GM12878 (cell line): ENCODE data around the gene OSCP1. TPM values are rescaled to one million over a fixed set of nuclear protein-coding genes. Genes with fewer than 3 reads are reported as not detected.
A peak's percentile ranks its signal among the peaks of the same experiment; 100 is the strongest.

Source experiments
- BHLHE40 ChIP-seq, 2 experiments: fragments of 450-650 bp in 1 of 2; IDR thresholded peaks; 2 replicates each; pipeline ENCODE4 v1.6.1; 2011 to 2017; ENCODE audit warnings: low read depth in 2 of 2, borderline replicate concordance in 1 of 2, improper control_type of control experiment in 1 of 2, low read length in 1 of 2, mild to moderate bottlenecking in 1 of 2
- CREM ChIP-seq: IDR thresholded peaks from 2 replicates; pipeline ENCODE4 v1.6.1; 2014; ENCODE audit warnings: antibody characterized with exemption, low read depth
- E2F8 ChIP-seq: fragments of 450-650 bp; IDR thresholded peaks from 2 replicates; pipeline ENCODE4 v1.6.1; 2018; ENCODE audit warnings: mild to moderate bottlenecking, low read depth, moderate library complexity; ENCODE audit not compliant: partially characterized antibody
- EP300 ChIP-seq, 2 experiments: fragments of 150-350 bp in 1 of 2; IDR thresholded peaks; 2 replicates each; pipeline ENCODE4 v1.6.1; 2011 to 2012; ENCODE audit warnings: low read depth in 2 of 2, low read length in 2 of 2, borderline replicate concordance in 1 of 2, improper control_type of control experiment in 1 of 2, inconsistent platforms in 1 of 2; ENCODE audit not compliant: control insufficient read depth in 1 of 2
- FOXK2 ChIP-seq: fragments of 450-650 bp; IDR thresholded peaks from 2 replicates; pipeline ENCODE4 v1.6.1; 2017; ENCODE audit warnings: mild to moderate bottlenecking, moderate library complexity
- HDAC6 ChIP-seq: fragments of 200-600 bp; sonication (generic); IDR thresholded peaks from one replicate; pipeline ENCODE4 v1.8.0; 2017; ENCODE audit warnings: antibody characterized with exemption; ENCODE audit not compliant: unreplicated experiment
- IRF4 ChIP-seq: IDR thresholded peaks from 2 replicates; pipeline ENCODE4 v1.6.1; 2011; ENCODE audit warnings: low read depth, low read length
- KDM1A ChIP-seq: fragments of 200-600 bp; sonication (generic); IDR thresholded peaks from 2 replicates; pipeline ENCODE4 v1.6.1; 2016; ENCODE audit warnings: borderline replicate concordance
- MAX ChIP-seq: IDR thresholded peaks from 2 replicates; pipeline ENCODE4 v1.6.1; 2012; ENCODE audit warnings: low read depth, low read length, improper control_type of control experiment
- MEF2A ChIP-seq: IDR thresholded peaks from 2 replicates; pipeline ENCODE4 v1.6.1; 2011; ENCODE audit warnings: low read depth, mild to moderate bottlenecking, low read length, moderate library complexity; ENCODE audit not compliant: insufficient read depth
- MXI1 ChIP-seq: fragments of 150-350 bp; IDR thresholded peaks from 2 replicates; pipeline ENCODE4 v1.6.1; 2011; ENCODE audit warnings: low read depth, mild to moderate bottlenecking, inconsistent platforms, low read length, improper control_type of control experiment
- PAX5 ChIP-seq: IDR thresholded peaks from 2 replicates; pipeline ENCODE4 v1.6.1; 2011; ENCODE audit warnings: low read depth, low read length, borderline replicate concordance
- SP1 ChIP-seq: IDR thresholded peaks from one replicate; pipeline ENCODE4 v1.6.1; 2011; ENCODE audit warnings: low read depth, low read length
- SREBF1 ChIP-seq: IDR thresholded peaks from 2 replicates; pipeline ENCODE4 v1.6.1; 2012; ENCODE audit warnings: mild to moderate bottlenecking, low read length
- SREBF2 ChIP-seq: IDR thresholded peaks from 2 replicates; pipeline ENCODE4 v1.6.1; 2012; ENCODE audit warnings: mild to moderate bottlenecking, low read length
- STAT1 ChIP-seq: fragments of 450-650 bp; conservative IDR thresholded peaks from 2 replicates; pipeline ENCODE4 v1.6.1; 2014; ENCODE audit warnings: antibody characterized with exemption, mild to moderate bottlenecking
- USF1 ChIP-seq: IDR thresholded peaks from 2 replicates; pipeline ENCODE4 v1.6.1; 2011; ENCODE audit warnings: borderline replicate concordance, low read depth, mild to moderate bottlenecking, moderate library complexity, mixed read lengths, low read length; ENCODE audit not compliant: insufficient read depth; ENCODE audit errors: extremely low read length
- YY1 ChIP-seq: IDR thresholded peaks from 2 replicates; pipeline ENCODE4 v1.6.1; 2011; ENCODE audit warnings: low read depth, mild to moderate bottlenecking, low read length
- ZNF24 ChIP-seq: fragments of 450-650 bp; IDR thresholded peaks from 2 replicates; pipeline ENCODE4 v1.6.1; 2017; ENCODE audit warnings: antibody characterized with exemption, mild to moderate bottlenecking
- ZNF592 ChIP-seq: fragments of 450-650 bp; IDR thresholded peaks from 2 replicates; pipeline ENCODE4 v1.6.1; 2017; ENCODE audit warnings: mild to moderate bottlenecking, moderate library complexity
- polyA plus RNA-seq, 11 experiments: library from polyadenylated mRNA; depleted of rRNA in 4 of 11; unstranded in 6 of 11; stranded (reverse) in 5 of 11; fragments of >200 nt; fragmentation: Nextera tagmentation in 4 of 11; fragmentation: Illumina TruSeq in 1 of 11; extraction: Ambion mirVana in 4 of 11; extraction: Trizol in 1 of 11; gene quantifications; 1 replicate in 1 of 11; 2 replicates in 10 of 11; pipeline versions ENCODE4 v1.2.1 to v1.2.3, GENCODE V29; 2011 to 2016; ENCODE audit warnings: inconsistent platforms in 2 of 11, missing spikeins in 2 of 11, low read depth in 1 of 11
- total RNA-seq, 4 experiments: library from RNA; depleted of rRNA in 3 of 4; stranded (reverse); fragments of >200 nt in 3 of 4; fragmentation: Illumina TruSeq in 1 of 4; extraction: Trizol in 1 of 4; gene quantifications; 2 replicates each; pipeline versions ENCODE4 v1.2.1 to v1.2.3, GENCODE V29; 2013 to 2021

OSCP1 gene
- total and polyA plus RNA-seq, 10 of the 15 experiments (the other 5 are each of a cell fraction or from before 2014, with no cell fraction given): 1.8 to 5.9 (median 3.0) TPM

DNA sequence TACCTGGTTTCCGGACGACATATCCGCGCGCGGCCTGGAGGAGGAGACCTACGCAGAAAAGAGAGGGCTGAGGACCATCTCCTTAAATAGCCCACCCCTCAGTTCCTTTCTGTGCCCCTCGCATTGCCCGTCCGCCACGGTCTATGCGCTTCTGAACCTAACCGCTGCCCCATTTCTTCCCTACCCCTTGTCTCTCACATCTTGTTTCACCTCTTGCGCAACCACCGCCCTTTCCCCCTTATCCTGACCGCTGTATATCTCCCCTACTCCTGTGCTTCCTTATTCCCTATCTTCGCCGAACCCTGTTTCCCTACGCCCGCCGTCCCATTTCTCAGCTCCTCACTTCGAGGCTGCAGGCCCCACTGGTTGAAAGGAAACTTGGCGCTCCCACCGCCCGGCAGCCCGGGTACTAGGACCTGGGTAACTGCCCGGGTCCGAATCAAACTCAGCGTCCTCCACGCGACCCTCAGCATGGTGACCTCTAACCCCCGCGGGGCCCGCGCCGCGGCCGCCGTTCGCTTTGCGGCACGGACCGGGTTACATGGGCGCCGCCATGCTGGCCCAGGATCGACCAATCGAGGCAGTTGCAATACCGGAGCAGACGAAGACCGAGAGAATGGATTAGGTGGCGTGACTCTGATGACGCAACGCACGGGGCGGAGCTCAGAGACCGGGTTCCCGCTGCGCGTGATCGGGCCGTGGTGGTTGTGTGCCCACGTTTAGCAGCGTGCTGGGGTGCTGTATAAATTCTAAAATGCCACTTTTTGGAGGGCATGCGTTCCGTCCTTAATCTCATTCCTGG is 13.8 kb upstream of the OSCP1 start, which contains the start of gene MRPS15 (continued):
- TF ChIP-seq MAX: peak; percentile 93
- peak; percentile 84 for TF ChIP-seq SP1
- 0 out of 2 replicates have a peak, but pooled peaks have one; percentile 40 for TF ChIP-seq MEF2A
- peak; percentile 84 for TF ChIP-seq FOXK2
- 0 out of 4 replicates have a peak, but pooled peaks of 1 of the 2 experiments have one; percentile 25 for TF ChIP-seq EP300 (IDR thresholded peaks at IDR 0.05; ENCODE audit: borderline replicate concordance in 1 of 2, control insufficient read depth in 1 of 2, low read depth in 2 of 2, low read length in 2 of 2)
- TF ChIP-seq SREBF1: peak; percentile 94; the same call in 1 of the 2 replicates
- TF ChIP-seq ZNF24: peak; percentile 24; the same call in 1 of the 2 replicates
- TF ChIP-seq ZNF592: no peak
- TF ChIP-seq BHLHE40 (IDR thresholded peaks at IDR 0.05; ENCODE audit: borderline replicate concordance in 1 of 2, low read depth in 2 of 2, low read length in 1 of 2): peak; percentile 99
- TF ChIP-seq SREBF2: peak; percentile 82
- peak; percentile 100 for TF ChIP-seq YY1
- TF ChIP-seq KDM1A: no peak
- TF ChIP-seq MXI1: peak; percentile 98
- peak; percentile 70 for TF ChIP-seq IRF4
- peak; percentile 61 for TF ChIP-seq USF1
- TF ChIP-seq PAX5: peak; percentile 78; the same call in 1 of the 2 replicates
- peak; percentile 96 for TF ChIP-seq CREM
- TF ChIP-seq STAT1: 0 out of 2 replicates have a peak, but pooled peaks have one; percentile 80
- TF ChIP-seq E2F8: peak; percentile 55
- TF ChIP-seq HDAC6: no peak
